Liver (tissue), 3 donors: ENCODE data around the gene DMD.

Experiments
- GABPA ChIP-seq, 2 donors: IDR thresholded peaks in 1 of 2; conservative IDR thresholded peaks in 1 of 2; 2 replicates each; pipeline ENCODE4 v1.6.1; 2016; ENCODE audit warnings: antibody characterized with exemption in 2 of 2, mild to moderate bottlenecking in 1 of 2, moderate library complexity in 1 of 2
- RAD21 ChIP-seq, 2 donors: IDR thresholded peaks; 2 replicates each; pipeline ENCODE4 v1.6.1; 2016; ENCODE audit warnings: antibody characterized with exemption in 2 of 2, mild to moderate bottlenecking in 2 of 2
- TAF1 ChIP-seq: conservative IDR thresholded peaks from 2 replicates; pipeline ENCODE4 v1.6.1; 2016; ENCODE audit warnings: antibody characterized with exemption, mild to moderate bottlenecking
- YY1 ChIP-seq: IDR thresholded peaks from 2 replicates; pipeline ENCODE4 v1.6.1; 2016; ENCODE audit warnings: antibody characterized with exemption, mild to moderate bottlenecking
- TF ChIP-seq, protein P1 (sequence below): fragments of 150-350 bp; IDR thresholded peaks from 2 replicates; pipeline ENCODE4 v1.5.1; 2017; ENCODE audit warnings: improper control_type of control experiment, low read depth, low read length; ENCODE audit not compliant: missing input control
- TF ChIP-seq, protein P2 (sequence below): IDR thresholded peaks from 2 replicates; pipeline ENCODE4 v1.6.1; 2016; ENCODE audit warnings: antibody characterized with exemption
- TF ChIP-seq, protein P3 (sequence below): IDR thresholded peaks from 2 replicates; pipeline ENCODE4 v1.6.1; 2016; ENCODE audit warnings: antibody characterized with exemption
- TF ChIP-seq, protein P4 (sequence below): IDR thresholded peaks from 2 replicates; pipeline ENCODE4 v1.6.1; 2016; ENCODE audit warnings: antibody characterized with exemption, mild to moderate bottlenecking
- TF ChIP-seq, protein P5 (sequence below): IDR thresholded peaks from 2 replicates; pipeline ENCODE4 v1.6.1; 2016; ENCODE audit warnings: antibody characterized with exemption
- donor health status: healthy.
- donor health status: healthy.

DNA sequence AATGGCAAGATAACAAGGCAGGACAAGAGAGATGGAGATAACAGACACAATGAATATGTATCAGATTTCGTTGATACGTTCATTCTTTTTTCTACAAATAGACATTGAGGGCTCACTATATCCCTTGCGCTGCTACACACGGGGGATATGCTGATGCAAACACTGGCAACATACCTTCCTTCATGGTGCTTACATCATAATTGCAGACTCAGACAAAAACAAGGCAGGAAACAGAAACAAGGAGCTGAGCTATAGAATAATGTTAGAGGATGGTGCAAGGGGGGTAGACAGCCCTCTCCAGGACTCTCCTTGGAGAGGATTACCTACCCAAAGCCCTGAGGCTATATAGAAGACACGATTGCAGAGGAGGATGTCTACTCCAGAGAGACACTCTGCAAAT lies 1069.5 kb downstream of the DMD start:
- TF ChIP-seq, protein P1, sequence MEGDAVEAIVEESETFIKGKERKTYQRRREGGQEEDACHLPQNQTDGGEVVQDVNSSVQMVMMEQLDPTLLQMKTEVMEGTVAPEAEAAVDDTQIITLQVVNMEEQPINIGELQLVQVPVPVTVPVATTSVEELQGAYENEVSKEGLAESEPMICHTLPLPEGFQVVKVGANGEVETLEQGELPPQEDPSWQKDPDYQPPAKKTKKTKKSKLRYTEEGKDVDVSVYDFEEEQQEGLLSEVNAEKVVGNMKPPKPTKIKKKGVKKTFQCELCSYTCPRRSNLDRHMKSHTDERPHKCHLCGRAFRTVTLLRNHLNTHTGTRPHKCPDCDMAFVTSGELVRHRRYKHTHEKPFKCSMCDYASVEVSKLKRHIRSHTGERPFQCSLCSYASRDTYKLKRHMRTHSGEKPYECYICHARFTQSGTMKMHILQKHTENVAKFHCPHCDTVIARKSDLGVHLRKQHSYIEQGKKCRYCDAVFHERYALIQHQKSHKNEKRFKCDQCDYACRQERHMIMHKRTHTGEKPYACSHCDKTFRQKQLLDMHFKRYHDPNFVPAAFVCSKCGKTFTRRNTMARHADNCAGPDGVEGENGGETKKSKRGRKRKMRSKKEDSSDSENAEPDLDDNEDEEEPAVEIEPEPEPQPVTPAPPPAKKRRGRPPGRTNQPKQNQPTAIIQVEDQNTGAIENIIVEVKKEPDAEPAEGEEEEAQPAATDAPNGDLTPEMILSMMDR: no peak
- TF ChIP-seq, protein P2, sequence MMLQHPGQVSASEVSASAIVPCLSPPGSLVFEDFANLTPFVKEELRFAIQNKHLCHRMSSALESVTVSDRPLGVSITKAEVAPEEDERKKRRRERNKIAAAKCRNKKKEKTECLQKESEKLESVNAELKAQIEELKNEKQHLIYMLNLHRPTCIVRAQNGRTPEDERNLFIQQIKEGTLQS: no peak
- TF ChIP-seq, protein P3, sequence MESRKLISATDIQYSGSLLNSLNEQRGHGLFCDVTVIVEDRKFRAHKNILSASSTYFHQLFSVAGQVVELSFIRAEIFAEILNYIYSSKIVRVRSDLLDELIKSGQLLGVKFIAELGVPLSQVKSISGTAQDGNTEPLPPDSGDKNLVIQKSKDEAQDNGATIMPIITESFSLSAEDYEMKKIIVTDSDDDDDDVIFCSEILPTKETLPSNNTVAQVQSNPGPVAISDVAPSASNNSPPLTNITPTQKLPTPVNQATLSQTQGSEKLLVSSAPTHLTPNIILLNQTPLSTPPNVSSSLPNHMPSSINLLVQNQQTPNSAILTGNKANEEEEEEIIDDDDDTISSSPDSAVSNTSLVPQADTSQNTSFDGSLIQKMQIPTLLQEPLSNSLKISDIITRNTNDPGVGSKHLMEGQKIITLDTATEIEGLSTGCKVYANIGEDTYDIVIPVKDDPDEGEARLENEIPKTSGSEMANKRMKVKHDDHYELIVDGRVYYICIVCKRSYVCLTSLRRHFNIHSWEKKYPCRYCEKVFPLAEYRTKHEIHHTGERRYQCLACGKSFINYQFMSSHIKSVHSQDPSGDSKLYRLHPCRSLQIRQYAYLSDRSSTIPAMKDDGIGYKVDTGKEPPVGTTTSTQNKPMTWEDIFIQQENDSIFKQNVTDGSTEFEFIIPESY: no peak
- TF ChIP-seq, protein P4, sequence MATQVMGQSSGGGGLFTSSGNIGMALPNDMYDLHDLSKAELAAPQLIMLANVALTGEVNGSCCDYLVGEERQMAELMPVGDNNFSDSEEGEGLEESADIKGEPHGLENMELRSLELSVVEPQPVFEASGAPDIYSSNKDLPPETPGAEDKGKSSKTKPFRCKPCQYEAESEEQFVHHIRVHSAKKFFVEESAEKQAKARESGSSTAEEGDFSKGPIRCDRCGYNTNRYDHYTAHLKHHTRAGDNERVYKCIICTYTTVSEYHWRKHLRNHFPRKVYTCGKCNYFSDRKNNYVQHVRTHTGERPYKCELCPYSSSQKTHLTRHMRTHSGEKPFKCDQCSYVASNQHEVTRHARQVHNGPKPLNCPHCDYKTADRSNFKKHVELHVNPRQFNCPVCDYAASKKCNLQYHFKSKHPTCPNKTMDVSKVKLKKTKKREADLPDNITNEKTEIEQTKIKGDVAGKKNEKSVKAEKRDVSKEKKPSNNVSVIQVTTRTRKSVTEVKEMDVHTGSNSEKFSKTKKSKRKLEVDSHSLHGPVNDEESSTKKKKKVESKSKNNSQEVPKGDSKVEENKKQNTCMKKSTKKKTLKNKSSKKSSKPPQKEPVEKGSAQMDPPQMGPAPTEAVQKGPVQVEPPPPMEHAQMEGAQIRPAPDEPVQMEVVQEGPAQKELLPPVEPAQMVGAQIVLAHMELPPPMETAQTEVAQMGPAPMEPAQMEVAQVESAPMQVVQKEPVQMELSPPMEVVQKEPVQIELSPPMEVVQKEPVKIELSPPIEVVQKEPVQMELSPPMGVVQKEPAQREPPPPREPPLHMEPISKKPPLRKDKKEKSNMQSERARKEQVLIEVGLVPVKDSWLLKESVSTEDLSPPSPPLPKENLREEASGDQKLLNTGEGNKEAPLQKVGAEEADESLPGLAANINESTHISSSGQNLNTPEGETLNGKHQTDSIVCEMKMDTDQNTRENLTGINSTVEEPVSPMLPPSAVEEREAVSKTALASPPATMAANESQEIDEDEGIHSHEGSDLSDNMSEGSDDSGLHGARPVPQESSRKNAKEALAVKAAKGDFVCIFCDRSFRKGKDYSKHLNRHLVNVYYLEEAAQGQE: no peak
- TF ChIP-seq TAF1: no peak
- no peak for TF ChIP-seq GABPA (IDR thresholded peaks at IDR 0.05 in 1 of 2, conservative IDR thresholded peaks at IDR 0.05 in 1 of 2)
- TF ChIP-seq, protein P5, sequence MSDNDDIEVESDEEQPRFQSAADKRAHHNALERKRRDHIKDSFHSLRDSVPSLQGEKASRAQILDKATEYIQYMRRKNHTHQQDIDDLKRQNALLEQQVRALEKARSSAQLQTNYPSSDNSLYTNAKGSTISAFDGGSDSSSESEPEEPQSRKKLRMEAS: no peak
- no peak for TF ChIP-seq RAD21 (IDR thresholded peaks at IDR 0.05)
- no peak for TF ChIP-seq YY1
